ENCODE data around the gene CALN1. TPM values are rescaled to one million over a fixed set of nuclear protein-coding genes. Genes with fewer than 3 reads are reported as not detected.

The CALN1 gene
- polyA plus RNA-seq, 1 donor (not counting 4 experiments of a cell fraction or from before 2014, with no cell fraction given): not detected

- no peaks in the 10 kb centered on the region for H3K79me2 ChIP-seq (ENCODE audit: control insufficient read depth, insufficient read depth, low read length)
- H3K9ac ChIP-seq (ENCODE audit: control insufficient read depth, extremely low read depth, insufficient read depth, low read length): no peak overlapping the region
- no peaks in the 10 kb centered on the region for H3K9me1 ChIP-seq (ENCODE audit: control insufficient read depth, extremely low read depth, insufficient read depth, low read length)
- FAIRE-seq (no peak), DNase-seq (ENCODE audit: low read depth, low spot score) (no peak)
- no peak overlapping the region for H2AFZ ChIP-seq (ENCODE audit: control insufficient read depth, low read length)
- no peak overlapping the region for H3K4me2 ChIP-seq (ENCODE audit: control insufficient read depth, extremely low read depth, insufficient read depth, low read depth, low read length)
- no peaks in the 10 kb centered on the region for H4K20me1 ChIP-seq (ENCODE audit: control insufficient read depth, extremely low read depth, insufficient read depth, low read length)
- no peaks in the 10 kb centered on the region for H3K9me3 ChIP-seq (ENCODE audit: control insufficient read depth, low read depth, low read length)
- H3K36me3 ChIP-seq (ENCODE audit: control insufficient read depth in 2 of 2, extremely low read depth in 1 of 2, insufficient read depth in 2 of 2, low read length in 2 of 2): no peaks in the 10 kb centered on the region
- H3K4me1 ChIP-seq (ENCODE audit: control insufficient read depth, extremely low read depth, insufficient read depth, low read length): no peaks in the 10 kb centered on the region
- H3K27me3 ChIP-seq (ENCODE audit: control insufficient read depth, extremely low read depth, insufficient read depth, low read length): no peaks in the 10 kb centered on the region
- dilution Hi-C loops (cut with MboI; ENCODE audit: extremely low pct_ligation_motif_present, low sequenced_read_pairs): no loop called here
- H3K4me3 ChIP-seq (ENCODE audit: control insufficient read depth in 2 of 3, extremely low read depth in 1 of 3, insufficient read depth in 2 of 3, low read depth in 1 of 3, low read length in 3 of 3): no peak overlapping the region
- TF ChIP-seq EZH2 (IDR thresholded peaks at IDR 0.05; ENCODE audit: low read length) (no peak), CTCF (optimal IDR thresholded peaks at IDR 0.05 in 1 of 3, IDR thresholded peaks at IDR 0.05 in 1 of 3, conservative IDR thresholded peaks at IDR 0.05 in 1 of 3; ENCODE audit: extremely low read depth in 1 of 3, insufficient read depth in 2 of 3, low read length in 3 of 3) (no peak)
- H3K27ac ChIP-seq (ENCODE audit: control insufficient read depth, insufficient read depth, low read length): no peak overlapping the region
Observed at GRCh38 chr7:72077786-72078185, 334.4 kb downstream of the CALN1 start.

GRCh38 chr7:72072901-72073300 is 339.2 kb downstream of the CALN1 start:
- dilution Hi-C loops (cut with MboI; ENCODE audit: extremely low pct_ligation_motif_present, low sequenced_read_pairs): no loop called here
- Histone ChIP-seq H3K4me2 (ENCODE audit: control insufficient read depth, extremely low read depth, insufficient read depth, low read depth, low read length) (no peak overlapping the region), H3K27ac (ENCODE audit: control insufficient read depth, insufficient read depth, low read length) (no peak overlapping the region), H3K9ac (ENCODE audit: control insufficient read depth, extremely low read depth, insufficient read depth, low read length) (no peak overlapping the region), H3K79me2 (ENCODE audit: control insufficient read depth, insufficient read depth, low read length) (no peaks in the 10 kb centered on the region), H2AFZ (ENCODE audit: control insufficient read depth, low read length) (no peak overlapping the region), H3K27me3 (ENCODE audit: control insufficient read depth, extremely low read depth, insufficient read depth, low read length) (no peaks in the 10 kb centered on the region), H3K4me1 (ENCODE audit: control insufficient read depth, extremely low read depth, insufficient read depth, low read length) (no peaks in the 10 kb centered on the region), H3K9me3 (ENCODE audit: control insufficient read depth, low read depth, low read length) (no peaks in the 10 kb centered on the region), H3K9me1 (ENCODE audit: control insufficient read depth, extremely low read depth, insufficient read depth, low read length) (no peaks in the 10 kb centered on the region), H3K4me3 (ENCODE audit: control insufficient read depth in 2 of 3, extremely low read depth in 1 of 3, insufficient read depth in 2 of 3, low read depth in 1 of 3, low read length in 3 of 3) (no peak overlapping the region), H4K20me1 (ENCODE audit: control insufficient read depth, extremely low read depth, insufficient read depth, low read length) (no peaks in the 10 kb centered on the region), H3K36me3 (ENCODE audit: control insufficient read depth in 2 of 2, extremely low read depth in 1 of 2, insufficient read depth in 2 of 2, low read length in 2 of 2) (no peaks in the 10 kb centered on the region)
- TF ChIP-seq EZH2 (IDR thresholded peaks at IDR 0.05; ENCODE audit: low read length) (no peak), CTCF (optimal IDR thresholded peaks at IDR 0.05 in 1 of 3, IDR thresholded peaks at IDR 0.05 in 1 of 3, conservative IDR thresholded peaks at IDR 0.05 in 1 of 3; ENCODE audit: extremely low read depth in 1 of 3, insufficient read depth in 2 of 3, low read length in 3 of 3) (no peak)
- no peak for DNase-seq (ENCODE audit: low read depth, low spot score)
- FAIRE-seq: no peak
